WTC11 (cell line): ENCODE results near the gene ITSN1.

ENCODE experiments used
- CREM ChIP-seq: sonication (generic); formaldehyde crosslinking; IDR thresholded peaks from 2 replicates; pipeline ENCODE4 v1.8.1; 2022; ENCODE audit warnings: mild to moderate bottlenecking, missing genetic modification reagents, moderate library complexity
- JUN ChIP-seq: sonication (generic); formaldehyde crosslinking; IDR thresholded peaks from 2 replicates; pipeline ENCODE4 v1.8.0; 2023; ENCODE audit warnings: mild to moderate bottlenecking, missing genetic modification reagents
- NR1H2 ChIP-seq: sonication (generic); formaldehyde crosslinking; IDR thresholded peaks from 2 replicates; pipeline ENCODE4 v1.9.0; 2021; ENCODE audit warnings: mild to moderate bottlenecking, moderate library complexity, missing genetic modification reagents
- TF ChIP-seq, protein P1 (sequence below): fragments of 200-600 bp; IDR thresholded peaks from 2 replicates; pipeline ENCODE4 v1.8.0; 2022; ENCODE audit warnings: antibody characterized with exemption
- TF ChIP-seq, protein P2 (sequence below): sonication (generic); formaldehyde crosslinking; IDR thresholded peaks from 2 replicates; pipeline ENCODE4 v1.8.0; 2022; ENCODE audit warnings: mild to moderate bottlenecking, missing genetic modification reagents

DNA sequence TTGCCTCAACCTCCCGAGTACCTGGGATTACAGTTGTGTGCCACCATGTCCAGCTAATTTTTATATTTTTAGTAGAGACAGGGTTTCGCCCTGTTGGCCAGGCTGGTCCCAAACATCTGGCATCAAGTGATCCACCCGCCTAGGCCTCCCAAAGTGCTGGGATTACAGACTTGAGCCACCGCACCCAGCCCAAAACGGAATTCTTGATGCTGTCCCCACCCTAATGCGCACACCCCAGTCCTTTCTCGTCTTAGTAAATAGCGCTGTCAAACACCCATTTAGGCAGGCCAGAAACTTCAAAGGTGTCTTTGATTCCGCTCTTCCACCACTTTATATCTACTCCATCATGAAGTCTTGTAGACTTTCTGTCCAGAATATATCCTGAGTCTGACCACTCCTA lies 35.1 kb downstream of the ITSN1 start:
- TF ChIP-seq JUN (no peak), NR1H2 (CRISPR knock-in tag) (no peak), CREM (no peak)
- TF ChIP-seq, protein P1, sequence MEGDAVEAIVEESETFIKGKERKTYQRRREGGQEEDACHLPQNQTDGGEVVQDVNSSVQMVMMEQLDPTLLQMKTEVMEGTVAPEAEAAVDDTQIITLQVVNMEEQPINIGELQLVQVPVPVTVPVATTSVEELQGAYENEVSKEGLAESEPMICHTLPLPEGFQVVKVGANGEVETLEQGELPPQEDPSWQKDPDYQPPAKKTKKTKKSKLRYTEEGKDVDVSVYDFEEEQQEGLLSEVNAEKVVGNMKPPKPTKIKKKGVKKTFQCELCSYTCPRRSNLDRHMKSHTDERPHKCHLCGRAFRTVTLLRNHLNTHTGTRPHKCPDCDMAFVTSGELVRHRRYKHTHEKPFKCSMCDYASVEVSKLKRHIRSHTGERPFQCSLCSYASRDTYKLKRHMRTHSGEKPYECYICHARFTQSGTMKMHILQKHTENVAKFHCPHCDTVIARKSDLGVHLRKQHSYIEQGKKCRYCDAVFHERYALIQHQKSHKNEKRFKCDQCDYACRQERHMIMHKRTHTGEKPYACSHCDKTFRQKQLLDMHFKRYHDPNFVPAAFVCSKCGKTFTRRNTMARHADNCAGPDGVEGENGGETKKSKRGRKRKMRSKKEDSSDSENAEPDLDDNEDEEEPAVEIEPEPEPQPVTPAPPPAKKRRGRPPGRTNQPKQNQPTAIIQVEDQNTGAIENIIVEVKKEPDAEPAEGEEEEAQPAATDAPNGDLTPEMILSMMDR = no peak
- TF ChIP-seq, protein P2, sequence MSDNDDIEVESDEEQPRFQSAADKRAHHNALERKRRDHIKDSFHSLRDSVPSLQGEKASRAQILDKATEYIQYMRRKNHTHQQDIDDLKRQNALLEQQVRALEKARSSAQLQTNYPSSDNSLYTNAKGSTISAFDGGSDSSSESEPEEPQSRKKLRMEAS (CRISPR knock-in tag) = no peak
